ENCODE measurements around the gene MBTPS1.

The MBTPS1 gene

DNA sequence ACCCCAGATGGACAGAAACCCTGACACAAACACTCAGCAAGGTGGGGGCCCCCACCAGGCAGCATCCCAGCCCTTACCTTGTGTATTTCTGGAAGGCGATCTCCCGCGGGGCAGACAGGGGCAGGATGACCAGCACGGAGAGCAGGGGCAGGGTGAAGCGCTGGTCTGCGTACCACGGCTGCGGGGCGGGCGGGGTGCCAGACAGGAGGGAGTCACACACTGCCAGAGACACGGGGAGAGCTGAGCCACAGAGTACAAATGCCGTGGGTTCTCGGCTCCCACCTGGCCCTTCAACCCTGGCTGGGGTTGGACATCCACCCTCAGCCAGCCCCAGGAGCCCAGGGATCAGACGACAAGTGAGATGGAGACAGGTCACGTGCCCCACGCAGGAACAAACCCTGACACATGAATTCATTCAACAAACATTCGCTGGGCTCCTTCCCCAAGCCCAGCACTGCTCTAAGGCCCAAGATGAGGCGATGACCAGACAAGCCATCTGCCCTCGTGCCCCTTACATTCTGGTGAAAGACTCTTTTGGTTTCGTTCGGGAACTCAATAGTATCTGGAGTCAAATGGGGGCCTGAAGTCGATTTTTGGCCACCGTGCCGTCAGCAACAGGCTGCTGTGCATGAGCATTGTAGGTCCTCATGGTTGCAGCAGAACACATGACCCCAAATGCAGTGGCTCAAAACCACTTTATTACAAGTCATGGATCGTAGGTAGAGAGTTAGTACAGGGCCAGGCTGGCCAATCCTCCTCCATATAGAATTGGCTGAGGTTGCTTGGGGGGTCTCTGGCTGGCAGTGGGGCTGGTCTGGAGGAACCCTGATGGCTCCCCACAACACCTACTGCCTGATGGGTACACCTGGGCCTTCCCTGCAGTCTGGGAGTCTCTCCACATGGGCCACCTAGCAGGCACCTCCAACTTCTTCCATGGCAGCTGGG, 83.2 kb downstream of the MBTPS1 start:
- DNase-seq = no peak

DNA sequence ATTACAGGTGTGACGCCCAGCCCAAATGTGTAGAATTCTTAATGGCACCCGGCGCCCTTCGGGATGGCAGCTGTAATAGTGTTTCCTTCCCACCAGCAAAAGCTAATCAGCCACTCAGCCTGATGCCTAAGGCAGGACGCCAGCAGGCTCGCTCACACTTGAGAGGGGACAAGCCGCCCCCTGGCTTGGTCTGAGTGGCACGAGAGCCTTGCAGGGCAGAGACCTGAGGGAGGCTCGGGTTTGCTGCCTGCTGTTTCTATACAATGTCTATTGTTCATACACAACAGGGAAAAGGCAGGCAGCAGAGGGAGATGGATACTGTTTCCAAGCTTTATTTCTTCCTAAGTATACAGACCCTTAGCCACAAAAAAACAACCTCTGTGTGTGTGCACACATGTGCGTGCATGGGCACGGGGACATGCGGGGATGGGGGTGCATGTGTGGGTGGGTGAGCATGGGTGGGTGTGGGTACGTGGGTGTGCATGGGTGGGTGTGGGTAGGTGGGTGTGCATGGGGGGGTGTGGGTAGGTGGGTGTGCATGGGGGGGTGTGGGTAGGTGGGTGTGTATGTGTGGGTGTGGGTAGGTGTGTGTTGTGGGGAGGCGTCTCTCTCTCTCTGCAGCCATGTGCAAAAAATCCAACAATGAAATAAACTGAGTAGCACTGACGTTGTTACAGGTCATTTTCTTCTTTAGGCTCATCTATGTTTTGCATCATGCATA, 84.1 kb downstream of the MBTPS1 start:
- DNase-seq = no peak

GRCh38 chr16:84031556-84031955, 85.2 kb downstream of the MBTPS1 start:
- no peak for DNase-seq

- DNase-seq = no peak
Measured at GRCh38 chr16:84029297-84030047, 87.3 kb downstream of the MBTPS1 start.

GRCh38 chr16:84027625-84028024, 89.1 kb downstream of the MBTPS1 start:
- DNase-seq = no peak

DNA sequence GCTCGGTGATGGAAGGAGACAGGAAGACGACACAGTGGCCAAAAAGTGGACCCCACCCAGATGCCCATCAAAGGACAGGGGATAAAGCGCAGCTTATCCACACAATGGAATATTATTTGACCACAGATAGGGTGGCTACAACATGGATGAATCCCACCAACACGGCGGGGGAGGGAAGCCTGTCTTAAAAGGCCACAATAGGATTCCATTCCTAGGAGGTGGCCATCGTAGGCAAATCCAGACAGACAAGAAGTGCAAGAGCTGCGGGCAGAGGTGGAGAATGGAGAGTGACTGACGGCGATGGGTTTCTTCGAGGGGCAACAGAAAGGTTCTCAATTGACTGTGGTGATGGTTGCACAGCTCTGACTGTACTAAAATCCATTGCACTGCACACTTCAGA, 90.1 kb downstream of the MBTPS1 start:
- no peak for DNase-seq

GRCh38 chr16:84024854-84025253, 91.9 kb downstream of the MBTPS1 start:
- DNase-seq = no peak

GRCh38 chr16:84022644-84023043, 94.1 kb downstream of the MBTPS1 start:
- no peak for DNase-seq

GRCh38 chr16:84021488-84021887, 95.3 kb downstream of the MBTPS1 start:
- no peak for DNase-seq

DNA sequence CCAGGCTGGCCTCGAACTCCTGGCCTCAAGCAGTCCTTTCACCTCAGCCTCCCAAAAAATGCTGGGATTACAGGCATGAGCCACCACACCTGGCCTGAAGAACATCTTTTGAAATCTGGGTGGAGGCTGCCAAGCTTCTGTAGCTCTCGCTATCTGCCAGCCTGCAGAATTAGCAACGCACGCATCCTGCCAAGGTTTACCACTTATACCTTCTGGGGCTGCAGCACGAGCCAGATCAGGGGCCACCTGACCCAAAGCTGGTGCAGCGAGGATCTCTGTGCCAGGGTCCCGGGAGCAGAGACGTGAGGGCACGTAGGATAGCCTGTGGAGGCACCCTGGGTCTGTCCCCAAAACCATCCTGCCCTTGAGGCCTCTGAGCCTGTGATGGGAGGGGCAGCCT, 96.4 kb downstream of the MBTPS1 start:
- DNase-seq = no peak

DNA sequence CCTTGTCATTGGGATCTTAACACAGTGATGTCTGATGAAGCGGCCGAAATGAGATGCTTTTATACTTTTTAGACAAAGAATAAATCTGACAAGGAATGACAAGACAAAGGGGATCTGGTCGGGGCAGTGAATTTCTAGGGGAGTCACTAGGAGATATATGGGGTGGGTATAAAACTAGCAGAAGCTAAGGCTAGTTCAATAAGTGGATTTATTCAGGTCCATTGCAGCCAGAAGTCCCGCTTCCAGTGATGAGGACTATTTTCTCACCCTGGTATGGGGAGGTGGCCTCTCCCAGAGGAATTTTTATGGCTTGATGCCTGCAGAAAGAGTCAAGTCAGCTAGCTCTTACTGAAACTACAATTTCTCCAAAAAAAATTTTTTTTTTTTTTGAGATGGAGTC, 98.0 kb downstream of the MBTPS1 start:
- no peak for DNase-seq

DNA sequence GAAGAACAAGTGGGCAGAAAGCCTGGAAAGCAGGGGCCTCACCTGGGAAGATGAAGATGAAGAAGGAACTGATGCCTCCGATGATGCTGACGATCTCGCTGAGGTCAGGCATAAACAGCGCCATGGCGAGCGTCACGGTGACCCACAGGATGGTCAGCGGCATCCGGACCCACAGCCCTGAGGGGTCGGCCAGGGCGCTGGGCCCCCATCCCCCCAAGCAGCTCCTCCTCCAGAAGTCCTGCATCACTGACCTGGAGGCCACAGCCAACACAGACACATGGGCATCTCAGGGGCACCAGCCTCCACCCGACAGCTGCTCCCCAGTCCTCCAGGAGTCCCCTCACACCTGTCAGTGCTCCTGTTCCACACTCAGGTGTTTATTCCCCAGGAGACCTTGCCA, 100.3 kb downstream of the MBTPS1 start:
- no peak for DNase-seq

- DNase-seq = no peak
Measured at GRCh38 chr16:84015399-84015798, 101.3 kb downstream of the MBTPS1 start.

DNA sequence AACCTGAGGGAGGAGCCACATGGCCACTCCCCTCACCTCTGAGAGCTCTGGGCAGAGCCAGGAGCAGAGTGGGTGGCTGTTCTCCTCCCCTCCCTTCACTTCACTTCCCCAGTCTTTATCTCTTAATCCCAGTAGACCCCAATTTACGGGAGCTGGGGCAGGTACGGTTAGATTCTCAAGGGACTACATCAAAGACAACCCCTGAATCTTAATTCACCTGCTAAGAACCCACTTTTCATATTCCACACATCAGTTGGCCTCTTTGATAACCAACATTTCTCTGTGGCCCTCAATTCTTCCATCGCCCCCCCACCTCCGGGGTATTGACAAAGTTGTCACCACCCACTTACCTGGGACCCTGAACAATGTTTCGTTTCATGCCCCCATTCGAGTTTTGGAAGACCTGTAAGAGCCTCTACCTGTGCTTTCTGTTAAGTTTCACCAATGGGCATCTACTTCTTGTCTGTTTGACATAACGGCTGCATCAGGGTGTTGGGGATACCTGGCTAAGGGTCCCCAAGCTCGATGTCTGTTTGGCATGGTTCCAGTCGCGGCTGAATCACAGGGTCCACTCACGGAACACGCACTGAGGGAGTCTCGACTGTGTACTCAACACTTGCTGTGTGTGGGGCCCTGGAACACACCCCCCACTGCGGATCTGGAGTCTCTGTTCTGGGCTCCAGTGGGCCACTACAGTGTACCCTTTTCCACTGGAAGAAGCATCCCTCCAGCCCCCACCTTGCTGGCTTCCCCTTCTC, 102.0 kb downstream of the MBTPS1 start:
- no peak for DNase-seq

- no peak for DNase-seq
Measured at GRCh38 chr16:84013787-84014569, 102.8 kb downstream of the MBTPS1 start.

DNA sequence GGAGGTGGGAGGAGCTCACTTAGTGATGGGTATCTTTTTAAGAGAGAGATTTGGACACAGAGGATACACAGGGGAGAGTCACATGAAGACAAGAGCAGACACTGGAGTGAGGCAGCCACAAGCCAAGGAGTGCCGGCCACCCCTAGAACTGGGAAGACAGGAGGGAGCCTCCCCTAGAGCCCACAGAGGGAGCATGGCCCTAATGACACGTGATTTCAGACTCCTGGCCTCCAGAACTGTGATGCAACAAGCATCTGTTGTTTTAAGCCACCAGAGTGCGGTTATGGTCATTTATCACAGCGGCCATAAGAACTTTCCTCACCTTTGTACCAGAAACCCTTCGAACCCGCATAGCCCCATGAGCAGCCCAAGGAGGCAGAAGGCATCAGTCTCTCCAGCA, 107.5 kb downstream of the MBTPS1 start:
- DNase-seq = no peak

DNA sequence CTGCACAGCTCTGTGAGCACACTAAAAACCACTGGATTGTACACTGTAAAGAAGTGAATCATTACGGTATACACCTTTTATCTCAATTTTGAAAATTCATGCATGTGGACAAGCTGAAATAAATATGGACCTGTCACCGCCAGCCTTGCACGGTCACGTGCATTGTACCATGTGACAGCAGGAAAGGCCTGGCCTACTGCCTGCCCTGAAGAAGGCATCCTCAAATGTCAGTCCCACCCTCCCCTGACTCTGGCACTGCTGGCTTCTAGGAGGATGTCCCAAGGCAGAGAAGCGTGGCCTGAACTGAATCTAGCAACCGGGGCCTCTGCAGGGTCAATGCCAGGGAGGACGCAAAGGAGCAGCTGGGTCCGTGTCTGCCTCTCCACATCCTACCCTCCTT, 108.8 kb downstream of the MBTPS1 start:
- DNase-seq = no peak

DNA sequence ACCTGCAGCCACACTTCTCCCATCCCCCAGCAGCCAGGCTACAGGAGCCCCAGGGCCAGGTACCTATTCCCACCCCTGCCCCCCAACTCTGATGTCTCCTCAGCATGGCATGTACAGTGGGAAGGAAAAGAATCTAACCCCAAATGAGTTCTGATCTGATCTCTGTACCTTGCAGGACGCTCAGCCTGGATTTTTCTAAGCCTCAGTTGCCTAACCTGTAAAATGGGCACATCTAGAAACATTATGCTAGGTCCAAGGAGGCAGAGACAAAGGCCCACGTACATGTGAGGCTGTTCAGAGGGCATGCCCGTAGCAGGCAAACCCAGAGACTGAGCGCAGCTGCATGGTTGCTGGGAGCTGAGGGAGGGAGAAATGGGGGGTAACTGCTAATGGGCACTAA, 109.2 kb downstream of the MBTPS1 start:
- no peak for DNase-seq

- DNase-seq = no peak
Measured at GRCh38 chr16:84005391-84005790, 111.4 kb downstream of the MBTPS1 start.

- no peak for DNase-seq
Measured at GRCh38 chr16:84004442-84004841, 112.3 kb downstream of the MBTPS1 start.

Data from midbrain (tissue), 1 donor.